ENCODE measurements around the gene CDK7. TPM values are rescaled to one million over a fixed set of nuclear protein-coding genes. Genes with fewer than 3 reads are reported as not detected.

CDK7 gene
- total and polyA plus RNA-seq, 4 donors, result 6.9 to 15.0 (median 7.9) TPM

DNA sequence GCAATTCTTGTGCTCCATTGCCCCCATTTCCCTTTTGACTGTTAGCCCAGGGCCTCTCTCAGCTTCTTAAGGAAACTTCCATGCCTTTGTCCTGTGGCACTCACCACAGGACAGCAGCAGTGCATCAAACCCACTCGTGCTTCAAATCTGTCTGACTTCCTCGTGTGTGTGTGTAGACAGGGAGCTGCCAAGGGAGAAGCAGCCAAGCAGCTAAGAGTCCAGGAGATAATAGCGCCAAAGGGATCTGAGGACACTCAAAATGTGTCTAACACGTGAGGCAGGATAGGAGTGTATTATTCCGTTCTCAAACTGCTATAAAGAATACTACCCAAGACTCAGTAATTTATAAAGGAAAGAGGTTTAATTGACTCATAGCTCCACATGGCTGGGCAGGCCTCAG is 44.8 kb downstream of the CDK7 start:
- 95% methylated on average over 5 of the region's 5 CpGs for WGBS
- H3K27me3 ChIP-seq (ENCODE audit: control insufficient read depth in 4 of 4, insufficient read depth in 4 of 4, low read length in 3 of 4), result no peaks in the 10 kb centered on the region
- no peak for TF ChIP-seq GABPA (IDR thresholded peaks at IDR 0.05 in 1 of 2, conservative IDR thresholded peaks at IDR 0.05 in 1 of 2)
- no peak for TF ChIP-seq YY1 (IDR thresholded peaks at IDR 0.05)
- no peak for TF ChIP-seq SP1 (IDR thresholded peaks at IDR 0.05)
- TF ChIP-seq NR2F2 (IDR thresholded peaks at IDR 0.05), result no peak
- no peak for TF ChIP-seq REST (IDR thresholded peaks at IDR 0.05)
- TF ChIP-seq, protein P1, sequence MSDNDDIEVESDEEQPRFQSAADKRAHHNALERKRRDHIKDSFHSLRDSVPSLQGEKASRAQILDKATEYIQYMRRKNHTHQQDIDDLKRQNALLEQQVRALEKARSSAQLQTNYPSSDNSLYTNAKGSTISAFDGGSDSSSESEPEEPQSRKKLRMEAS (IDR thresholded peaks at IDR 0.05), result no peak
- no peak for TF ChIP-seq ZBTB33 (IDR thresholded peaks at IDR 0.05)
- no peak for TF ChIP-seq FOXA1 (IDR thresholded peaks at IDR 0.05)
- no peak overlapping the region for H3K9ac ChIP-seq (ENCODE audit: low read depth in 1 of 2, low read length in 2 of 2)
- no peak overlapping the region for H3K4me3 ChIP-seq (ENCODE audit: low read depth in 1 of 3, low read length in 3 of 3)
- H3K4me1 ChIP-seq (ENCODE audit: control insufficient read depth in 4 of 4, insufficient read depth in 4 of 4, low read length in 3 of 4), result no peaks in the 10 kb centered on the region
- DNase-seq (ENCODE audit: low spot score), result no peak
- peaks cover 11 to 44% (median 29%) of the 10 kb centered on the region in 4 donors for H3K36me3 ChIP-seq (ENCODE audit: control insufficient read depth in 4 of 4, insufficient read depth in 3 of 4, low read depth in 1 of 4, low read length in 3 of 4)
- H3K27ac ChIP-seq (ENCODE audit: low read depth in 1 of 2, low read length in 2 of 2), result no peak overlapping the region
- no peaks in the 10 kb centered on the region for H3K9me3 ChIP-seq (ENCODE audit: control insufficient read depth in 4 of 4, low read length in 3 of 4)

- Histone ChIP-seq H3K4me3 (ENCODE audit: low read depth in 1 of 3, low read length in 3 of 3) (no peak overlapping the region), H3K9ac (ENCODE audit: low read depth in 1 of 2, low read length in 2 of 2) (no peak overlapping the region), H3K27me3 (ENCODE audit: control insufficient read depth in 4 of 4, insufficient read depth in 4 of 4, low read length in 3 of 4) (no peaks in the 10 kb centered on the region), H3K4me1 (ENCODE audit: control insufficient read depth in 4 of 4, insufficient read depth in 4 of 4, low read length in 3 of 4) (no peaks in the 10 kb centered on the region), H3K27ac (ENCODE audit: low read depth in 1 of 2, low read length in 2 of 2) (no peak overlapping the region), H3K9me3 (ENCODE audit: control insufficient read depth in 4 of 4, low read length in 3 of 4) (no peaks in the 10 kb centered on the region), H3K36me3 (ENCODE audit: control insufficient read depth in 4 of 4, insufficient read depth in 3 of 4, low read depth in 1 of 4, low read length in 3 of 4) (peaks cover 11 to 52% (median 32%) of the 10 kb centered on the region in 4 donors)
- TF ChIP-seq FOXA1 (IDR thresholded peaks at IDR 0.05) (no peak), HNF4G (IDR thresholded peaks at IDR 0.05) (no peak)
- 100% methylated on average over 1 of the region's 1 CpG for WGBS
- no peak for DNase-seq (ENCODE audit: low spot score)
Measured at GRCh38 chr5:69281114-69281513, 46.4 kb downstream of the CDK7 start.

DNA sequence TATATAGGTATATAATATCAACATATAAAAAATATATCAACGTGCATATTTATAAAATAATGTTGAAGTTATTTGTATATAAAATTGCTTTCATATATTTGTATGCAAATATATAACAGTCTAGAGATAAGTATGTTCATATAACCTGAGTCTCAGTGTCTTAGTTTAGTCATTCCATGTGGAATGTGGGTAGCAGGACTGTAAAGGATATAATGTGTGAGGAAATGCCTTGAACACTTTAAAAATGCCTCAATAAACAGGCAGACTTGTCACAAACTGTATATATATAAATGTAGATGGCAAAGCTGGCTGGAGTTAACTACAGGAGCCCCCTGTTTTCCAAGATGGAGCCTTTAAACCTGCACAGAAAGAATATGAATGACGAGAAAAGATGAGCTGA is 49.5 kb downstream of the CDK7 start:
- H3K4me1 ChIP-seq (ENCODE audit: control insufficient read depth in 4 of 4, insufficient read depth in 4 of 4, low read length in 3 of 4), result no peaks in the 10 kb centered on the region
- WGBS, result 95% methylated on average over 2 of the region's 2 CpGs
- H3K9ac ChIP-seq (ENCODE audit: low read depth in 1 of 2, low read length in 2 of 2), result no peak overlapping the region
- peaks cover 8 to 51% (median 24%) of the 10 kb centered on the region in 4 donors for H3K36me3 ChIP-seq (ENCODE audit: control insufficient read depth in 4 of 4, insufficient read depth in 3 of 4, low read depth in 1 of 4, low read length in 3 of 4)
- no peak overlapping the region for H3K4me3 ChIP-seq (ENCODE audit: low read depth in 1 of 3, low read length in 3 of 3)
- TF ChIP-seq, protein P1 (IDR thresholded peaks at IDR 0.05), result no peak
- TF ChIP-seq EGR1 (IDR thresholded peaks at IDR 0.05; ENCODE audit: low read depth in 2 of 2) (no peak), CTCF (IDR thresholded peaks at IDR 0.05; ENCODE audit: low read depth, low read length, missing input control) (no peak), JUND (IDR thresholded peaks at IDR 0.05) (no peak), HNF4A (conservative IDR thresholded peaks at IDR 0.05) (no peak), YY1 (IDR thresholded peaks at IDR 0.05) (no peak), REST (IDR thresholded peaks at IDR 0.05) (no peak)
- no peak for DNase-seq (ENCODE audit: low spot score)
- no peaks in the 10 kb centered on the region for H3K27me3 ChIP-seq (ENCODE audit: control insufficient read depth in 4 of 4, insufficient read depth in 4 of 4, low read length in 3 of 4)
- H3K27ac ChIP-seq (ENCODE audit: low read depth in 1 of 2, low read length in 2 of 2), result no peak overlapping the region
- H3K9me3 ChIP-seq (ENCODE audit: control insufficient read depth in 4 of 4, low read length in 3 of 4), result no peaks in the 10 kb centered on the region

All from liver (tissue), 9 donors.